ENCODE measurements around the gene LRRC23. TPM values are rescaled to one million over a fixed set of nuclear protein-coding genes. Genes with fewer than 3 reads are reported as not detected.
"Not testable (repeated sequence)": the region's sequence is repeated elsewhere in the genome, so short reads cannot be mapped to it uniquely, and the experiment has no call there.

Gene LRRC23
- polyA plus RNA-seq, 1 experiment, result 10.6 TPM

- TF ChIP-seq, protein P1, sequence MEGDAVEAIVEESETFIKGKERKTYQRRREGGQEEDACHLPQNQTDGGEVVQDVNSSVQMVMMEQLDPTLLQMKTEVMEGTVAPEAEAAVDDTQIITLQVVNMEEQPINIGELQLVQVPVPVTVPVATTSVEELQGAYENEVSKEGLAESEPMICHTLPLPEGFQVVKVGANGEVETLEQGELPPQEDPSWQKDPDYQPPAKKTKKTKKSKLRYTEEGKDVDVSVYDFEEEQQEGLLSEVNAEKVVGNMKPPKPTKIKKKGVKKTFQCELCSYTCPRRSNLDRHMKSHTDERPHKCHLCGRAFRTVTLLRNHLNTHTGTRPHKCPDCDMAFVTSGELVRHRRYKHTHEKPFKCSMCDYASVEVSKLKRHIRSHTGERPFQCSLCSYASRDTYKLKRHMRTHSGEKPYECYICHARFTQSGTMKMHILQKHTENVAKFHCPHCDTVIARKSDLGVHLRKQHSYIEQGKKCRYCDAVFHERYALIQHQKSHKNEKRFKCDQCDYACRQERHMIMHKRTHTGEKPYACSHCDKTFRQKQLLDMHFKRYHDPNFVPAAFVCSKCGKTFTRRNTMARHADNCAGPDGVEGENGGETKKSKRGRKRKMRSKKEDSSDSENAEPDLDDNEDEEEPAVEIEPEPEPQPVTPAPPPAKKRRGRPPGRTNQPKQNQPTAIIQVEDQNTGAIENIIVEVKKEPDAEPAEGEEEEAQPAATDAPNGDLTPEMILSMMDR (IDR thresholded peaks at IDR 0.05; ENCODE audit: low read depth, low read length), result no peak
- Histone ChIP-seq H3K27ac (ENCODE audit: low read depth, low read length) (no peak overlapping the region), H3K4me3 (ENCODE audit: low read depth, low read length) (no peak overlapping the region), H3K9me3 (ENCODE audit: control insufficient read depth, insufficient read depth, low read length) (no peaks in the 10 kb centered on the region), H3K27me3 (ENCODE audit: control insufficient read depth, insufficient read depth, low read length) (no peaks in the 10 kb centered on the region)
- ChIA-PET CTCF (interaction anchor here (1.1 kb wide), 1 partner anchor 9 kb away, joined by 4 read pairs; no protein-coding TSS in a partner anchor), POLR2A (interaction anchor here (1.0 to 1.1 kb wide), 2 partner anchors 8 to 12 kb away, joined by 3 to 4 read pairs; partner anchors contain the start of gene SPSB2)
- DNase-seq (ENCODE audit: low read depth, low spot score), result no peak
These were observed 43.7 kb upstream of the LRRC23 start for GRCh38 chr12:6860942-6861341.

DNA sequence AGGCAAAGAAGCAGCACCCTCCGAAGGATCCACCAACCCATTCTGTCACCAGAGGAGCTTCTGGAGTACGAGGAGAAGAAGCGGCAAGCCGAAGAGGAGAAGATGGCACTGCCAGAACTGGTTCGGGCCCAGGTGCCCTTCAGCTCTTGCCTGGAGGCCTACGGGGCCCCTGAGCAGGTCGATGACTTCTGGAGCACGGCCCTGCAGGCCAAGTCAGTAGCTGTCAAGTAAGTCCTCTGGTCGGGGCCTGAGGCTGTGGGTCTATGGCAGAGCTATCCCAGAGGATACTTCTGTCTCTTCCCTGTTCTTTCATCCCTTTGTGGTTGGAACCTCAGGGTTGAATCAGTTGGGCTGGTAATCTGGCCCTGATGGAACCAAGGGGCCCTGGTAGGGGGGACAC is 43.2 kb upstream of the LRRC23 start:
- Histone ChIP-seq H3K27ac (ENCODE audit: low read depth, low read length) (no peak overlapping the region), H3K9me3 (ENCODE audit: control insufficient read depth, insufficient read depth, low read length) (no peaks in the 10 kb centered on the region), H3K27me3 (ENCODE audit: control insufficient read depth, insufficient read depth, low read length) (no peaks in the 10 kb centered on the region), H3K4me3 (ENCODE audit: low read depth, low read length) (no peak overlapping the region)
- ChIA-PET CTCF (interaction anchor here (1.1 kb wide), 1 partner anchor 8 kb away, joined by 4 read pairs; no protein-coding TSS in a partner anchor), POLR2A (interaction anchor here (1.0 to 1.1 kb wide), 2 partner anchors 9 to 12 kb away, joined by 3 to 4 read pairs; partner anchors contain the start of gene SPSB2)
- TF ChIP-seq, protein P1 (IDR thresholded peaks at IDR 0.05; ENCODE audit: low read depth, low read length), result no peak
- DNase-seq (ENCODE audit: low read depth, low spot score), result no peak

- ChIA-PET POLR2A (no interaction called here), CTCF (no interaction called here)
- H3K27ac ChIP-seq (ENCODE audit: low read depth, low read length), result no peak overlapping the region
- H3K27me3 ChIP-seq (ENCODE audit: control insufficient read depth, insufficient read depth, low read length), result no peaks in the 10 kb centered on the region
- TF ChIP-seq, protein P1 (IDR thresholded peaks at IDR 0.05; ENCODE audit: low read depth, low read length), result no peak
- no peak for DNase-seq (ENCODE audit: low read depth, low spot score)
- H3K4me3 ChIP-seq (ENCODE audit: low read depth, low read length), result no peak overlapping the region
- H3K9me3 ChIP-seq (ENCODE audit: control insufficient read depth, insufficient read depth, low read length), result no peaks in the 10 kb centered on the region
These were observed 41.6 kb upstream of the LRRC23 start for GRCh38 chr12:6863033-6863432.

- ChIA-PET CTCF (interaction anchor here (0.6 kb wide), 1 partner anchor 315 kb away, joined by 3 read pairs; no protein-coding TSS in a partner anchor), POLR2A (interaction anchor here (4.8 kb wide), 1 partner anchor 12 kb away, joined by 57 read pairs; the partner anchor contains the start of genes CDCA3 and USP5)
- Histone ChIP-seq H3K27ac (ENCODE audit: low read depth, low read length) (no peak overlapping the region), H3K4me3 (ENCODE audit: low read depth, low read length) (no peak overlapping the region), H3K9me3 (ENCODE audit: control insufficient read depth, insufficient read depth, low read length) (no peaks in the 10 kb centered on the region), H3K27me3 (ENCODE audit: control insufficient read depth, insufficient read depth, low read length) (no peaks in the 10 kb centered on the region)
- TF ChIP-seq, protein P1 (IDR thresholded peaks at IDR 0.05; ENCODE audit: low read depth, low read length), result no peak
- no peak for DNase-seq (ENCODE audit: low read depth, low spot score)
These were observed 40.9 kb upstream of the LRRC23 start for GRCh38 chr12:6863586-6864321.

- DNase-seq (ENCODE audit: low read depth, low spot score); H3K9me3 ChIP-seq (ENCODE audit: control insufficient read depth, insufficient read depth, low read length); H3K4me3 ChIP-seq (ENCODE audit: low read depth, low read length); H3K27ac ChIP-seq (ENCODE audit: low read depth, low read length); H3K27me3 ChIP-seq (ENCODE audit: control insufficient read depth, insufficient read depth, low read length): not testable (repeated sequence)
- CTCF ChIA-PET, result interaction anchor here (0.5 to 1.1 kb wide), 2 partner anchors 71 to 99 kb away, joined by 3 to 4 read pairs; no protein-coding TSS in a partner anchor
- POLR2A ChIA-PET, result interaction anchor here (0.6 to 4.8 kb wide), 2 partner anchors 13 to 115 kb away, joined by 3 to 57 read pairs; partner anchors contain the start of genes CDCA3 and USP5
These were observed 39.3 kb upstream of the LRRC23 start for GRCh38 chr12:6865307-6865706.

Data from AG04450 (cell line).